A673 (cell line): ENCODE measurements around the gene NEB.

Experiments used
- EZH2 ChIP-seq: fragments of 200-600 bp; sonication (generic); IDR thresholded peaks from 2 replicates; pipeline ENCODE4 v1.6.1; 2017; ENCODE audit warnings: borderline replicate concordance, low read depth, mild to moderate bottlenecking, mixed read lengths, antibody characterized with exemption, low read length; ENCODE audit not compliant: poor library complexity, severe bottlenecking
- TF ChIP-seq, protein P1 (sequence below): fragments of 300-800, 200-600 bp; sonication (generic); conservative IDR thresholded peaks from 2 replicates; pipeline ENCODE4 v1.5.1; 2017; ENCODE audit warnings: low read depth, mild to moderate bottlenecking, antibody characterized with exemption, low read length, moderate library complexity, mixed read lengths

- no peak for TF ChIP-seq EZH2
- TF ChIP-seq, protein P1, sequence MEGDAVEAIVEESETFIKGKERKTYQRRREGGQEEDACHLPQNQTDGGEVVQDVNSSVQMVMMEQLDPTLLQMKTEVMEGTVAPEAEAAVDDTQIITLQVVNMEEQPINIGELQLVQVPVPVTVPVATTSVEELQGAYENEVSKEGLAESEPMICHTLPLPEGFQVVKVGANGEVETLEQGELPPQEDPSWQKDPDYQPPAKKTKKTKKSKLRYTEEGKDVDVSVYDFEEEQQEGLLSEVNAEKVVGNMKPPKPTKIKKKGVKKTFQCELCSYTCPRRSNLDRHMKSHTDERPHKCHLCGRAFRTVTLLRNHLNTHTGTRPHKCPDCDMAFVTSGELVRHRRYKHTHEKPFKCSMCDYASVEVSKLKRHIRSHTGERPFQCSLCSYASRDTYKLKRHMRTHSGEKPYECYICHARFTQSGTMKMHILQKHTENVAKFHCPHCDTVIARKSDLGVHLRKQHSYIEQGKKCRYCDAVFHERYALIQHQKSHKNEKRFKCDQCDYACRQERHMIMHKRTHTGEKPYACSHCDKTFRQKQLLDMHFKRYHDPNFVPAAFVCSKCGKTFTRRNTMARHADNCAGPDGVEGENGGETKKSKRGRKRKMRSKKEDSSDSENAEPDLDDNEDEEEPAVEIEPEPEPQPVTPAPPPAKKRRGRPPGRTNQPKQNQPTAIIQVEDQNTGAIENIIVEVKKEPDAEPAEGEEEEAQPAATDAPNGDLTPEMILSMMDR, result no peak
These were observed 53.2 kb downstream of the NEB start for GRCh38 chr2:151681051-151681450.
